GM12878 (cell line): ENCODE results near the gene TUBB1.

Source experiments
- BHLHE40 ChIP-seq, 2 experiments: fragments of 450-650 bp in 1 of 2; IDR thresholded peaks; 2 replicates each; pipeline ENCODE4 v1.6.1; 2011 to 2017; ENCODE audit warnings: low read depth in 2 of 2, borderline replicate concordance in 1 of 2, improper control_type of control experiment in 1 of 2, low read length in 1 of 2, mild to moderate bottlenecking in 1 of 2
- BRCA1 ChIP-seq: IDR thresholded peaks from 2 replicates; pipeline ENCODE4 v1.6.1; 2011; ENCODE audit warnings: low read depth, low read length, improper control_type of control experiment
- CREB1 ChIP-seq: IDR thresholded peaks from 2 replicates; pipeline ENCODE4 v1.6.1; 2012; ENCODE audit warnings: low read depth, mild to moderate bottlenecking, inconsistent platforms
- EGR1 ChIP-seq, 2 experiments: IDR thresholded peaks; 1 replicate in 1 of 2; 2 replicates in 1 of 2; pipeline ENCODE4 v1.6.1; 2011 to 2012; ENCODE audit warnings: low read depth in 2 of 2, low read length in 2 of 2, borderline replicate concordance in 1 of 2, mild to moderate bottlenecking in 1 of 2, moderate library complexity in 1 of 2
- HDAC6 ChIP-seq: fragments of 200-600 bp; sonication (generic); IDR thresholded peaks from one replicate; pipeline ENCODE4 v1.8.0; 2017; ENCODE audit warnings: antibody characterized with exemption; ENCODE audit not compliant: unreplicated experiment
- POLR2A ChIP-seq: IDR thresholded peaks from 2 replicates; pipeline ENCODE4 v1.6.1; 2011; ENCODE audit warnings: low read depth, mild to moderate bottlenecking, low read length
- STAT3 ChIP-seq: IDR thresholded peaks from 2 replicates; pipeline ENCODE4 v1.6.1; 2011; ENCODE audit warnings: low read depth, low read length, improper control_type of control experiment
- TF ChIP-seq, protein P1 (sequence below), 3 experiments: IDR thresholded peaks in 2 of 3; conservative IDR thresholded peaks in 1 of 3; 2 replicates each; pipeline ENCODE4 v1.5.1; 2011; ENCODE audit warnings: low read depth in 3 of 3, low read length in 3 of 3, mild to moderate bottlenecking in 3 of 3, control low read depth in 2 of 3, moderate library complexity in 2 of 3, inconsistent platforms in 1 of 3, mixed read lengths in 1 of 3; ENCODE audit not compliant: control insufficient read depth in 2 of 3, insufficient read depth in 1 of 3; ENCODE audit errors: extremely low read depth in 1 of 3
- TF ChIP-seq, protein P2 (sequence below): IDR thresholded peaks from 2 replicates; pipeline ENCODE4 v1.6.1; 2011; ENCODE audit warnings: low read depth, low read length, improper control_type of control experiment, borderline replicate concordance
- TF ChIP-seq, protein P3 (sequence below): IDR thresholded peaks from 2 replicates; pipeline ENCODE4 v1.6.1; 2012; ENCODE audit warnings: low read depth, low read length, improper control_type of control experiment
- TF ChIP-seq, protein P4 (sequence below): fragments of 150-350 bp; IDR thresholded peaks from 2 replicates; pipeline ENCODE4 v1.6.1; 2016; ENCODE audit warnings: low read depth, low read length
- TF ChIP-seq, protein P5 (sequence below): IDR thresholded peaks from 2 replicates; pipeline ENCODE4 v1.6.1; 2011; ENCODE audit warnings: mild to moderate bottlenecking, low read depth, low read length, moderate library complexity; ENCODE audit not compliant: insufficient replicate concordance
- TF ChIP-seq, protein P6 (sequence below): IDR thresholded peaks from 2 replicates; pipeline ENCODE4 v1.6.1; 2012; ENCODE audit warnings: mild to moderate bottlenecking, low read depth, low read length

GRCh38 chr20:58995461-58996225 lies 23.6 kb upstream of the TUBB1 start:
- TF ChIP-seq, protein P1, sequence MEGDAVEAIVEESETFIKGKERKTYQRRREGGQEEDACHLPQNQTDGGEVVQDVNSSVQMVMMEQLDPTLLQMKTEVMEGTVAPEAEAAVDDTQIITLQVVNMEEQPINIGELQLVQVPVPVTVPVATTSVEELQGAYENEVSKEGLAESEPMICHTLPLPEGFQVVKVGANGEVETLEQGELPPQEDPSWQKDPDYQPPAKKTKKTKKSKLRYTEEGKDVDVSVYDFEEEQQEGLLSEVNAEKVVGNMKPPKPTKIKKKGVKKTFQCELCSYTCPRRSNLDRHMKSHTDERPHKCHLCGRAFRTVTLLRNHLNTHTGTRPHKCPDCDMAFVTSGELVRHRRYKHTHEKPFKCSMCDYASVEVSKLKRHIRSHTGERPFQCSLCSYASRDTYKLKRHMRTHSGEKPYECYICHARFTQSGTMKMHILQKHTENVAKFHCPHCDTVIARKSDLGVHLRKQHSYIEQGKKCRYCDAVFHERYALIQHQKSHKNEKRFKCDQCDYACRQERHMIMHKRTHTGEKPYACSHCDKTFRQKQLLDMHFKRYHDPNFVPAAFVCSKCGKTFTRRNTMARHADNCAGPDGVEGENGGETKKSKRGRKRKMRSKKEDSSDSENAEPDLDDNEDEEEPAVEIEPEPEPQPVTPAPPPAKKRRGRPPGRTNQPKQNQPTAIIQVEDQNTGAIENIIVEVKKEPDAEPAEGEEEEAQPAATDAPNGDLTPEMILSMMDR (IDR thresholded peaks at IDR 0.05 in 2 of 3, conservative IDR thresholded peaks at IDR 0.05 in 1 of 3; ENCODE audit: control insufficient read depth in 2 of 3, extremely low read depth in 1 of 3, insufficient read depth in 1 of 3, low read depth in 3 of 3, low read length in 3 of 3) = no peak
- TF ChIP-seq, protein P2, sequence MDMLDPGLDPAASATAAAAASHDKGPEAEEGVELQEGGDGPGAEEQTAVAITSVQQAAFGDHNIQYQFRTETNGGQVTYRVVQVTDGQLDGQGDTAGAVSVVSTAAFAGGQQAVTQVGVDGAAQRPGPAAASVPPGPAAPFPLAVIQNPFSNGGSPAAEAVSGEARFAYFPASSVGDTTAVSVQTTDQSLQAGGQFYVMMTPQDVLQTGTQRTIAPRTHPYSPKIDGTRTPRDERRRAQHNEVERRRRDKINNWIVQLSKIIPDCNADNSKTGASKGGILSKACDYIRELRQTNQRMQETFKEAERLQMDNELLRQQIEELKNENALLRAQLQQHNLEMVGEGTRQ = no peak
- TF ChIP-seq, protein P3, sequence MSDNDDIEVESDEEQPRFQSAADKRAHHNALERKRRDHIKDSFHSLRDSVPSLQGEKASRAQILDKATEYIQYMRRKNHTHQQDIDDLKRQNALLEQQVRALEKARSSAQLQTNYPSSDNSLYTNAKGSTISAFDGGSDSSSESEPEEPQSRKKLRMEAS = no peak
- TF ChIP-seq HDAC6 (no peak), POLR2A (peak; percentile 65), BRCA1 (no peak), BHLHE40 (IDR thresholded peaks at IDR 0.05; ENCODE audit: borderline replicate concordance in 1 of 2, low read depth in 2 of 2, low read length in 1 of 2) (no peak), EGR1 (IDR thresholded peaks at IDR 0.05; ENCODE audit: borderline replicate concordance in 1 of 2, low read depth in 2 of 2, low read length in 2 of 2) (no peak), CREB1 (no peak), STAT3 (no peak)
- TF ChIP-seq, protein P4, sequence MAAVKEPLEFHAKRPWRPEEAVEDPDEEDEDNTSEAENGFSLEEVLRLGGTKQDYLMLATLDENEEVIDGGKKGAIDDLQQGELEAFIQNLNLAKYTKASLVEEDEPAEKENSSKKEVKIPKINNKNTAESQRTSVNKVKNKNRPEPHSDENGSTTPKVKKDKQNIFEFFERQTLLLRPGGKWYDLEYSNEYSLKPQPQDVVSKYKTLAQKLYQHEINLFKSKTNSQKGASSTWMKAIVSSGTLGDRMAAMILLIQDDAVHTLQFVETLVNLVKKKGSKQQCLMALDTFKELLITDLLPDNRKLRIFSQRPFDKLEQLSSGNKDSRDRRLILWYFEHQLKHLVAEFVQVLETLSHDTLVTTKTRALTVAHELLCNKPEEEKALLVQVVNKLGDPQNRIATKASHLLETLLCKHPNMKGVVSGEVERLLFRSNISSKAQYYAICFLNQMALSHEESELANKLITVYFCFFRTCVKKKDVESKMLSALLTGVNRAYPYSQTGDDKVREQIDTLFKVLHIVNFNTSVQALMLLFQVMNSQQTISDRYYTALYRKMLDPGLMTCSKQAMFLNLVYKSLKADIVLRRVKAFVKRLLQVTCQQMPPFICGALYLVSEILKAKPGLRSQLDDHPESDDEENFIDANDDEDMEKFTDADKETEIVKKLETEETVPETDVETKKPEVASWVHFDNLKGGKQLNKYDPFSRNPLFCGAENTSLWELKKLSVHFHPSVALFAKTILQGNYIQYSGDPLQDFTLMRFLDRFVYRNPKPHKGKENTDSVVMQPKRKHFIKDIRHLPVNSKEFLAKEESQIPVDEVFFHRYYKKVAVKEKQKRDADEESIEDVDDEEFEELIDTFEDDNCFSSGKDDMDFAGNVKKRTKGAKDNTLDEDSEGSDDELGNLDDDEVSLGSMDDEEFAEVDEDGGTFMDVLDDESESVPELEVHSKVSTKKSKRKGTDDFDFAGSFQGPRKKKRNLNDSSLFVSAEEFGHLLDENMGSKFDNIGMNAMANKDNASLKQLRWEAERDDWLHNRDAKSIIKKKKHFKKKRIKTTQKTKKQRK = no peak
- TF ChIP-seq, protein P5, sequence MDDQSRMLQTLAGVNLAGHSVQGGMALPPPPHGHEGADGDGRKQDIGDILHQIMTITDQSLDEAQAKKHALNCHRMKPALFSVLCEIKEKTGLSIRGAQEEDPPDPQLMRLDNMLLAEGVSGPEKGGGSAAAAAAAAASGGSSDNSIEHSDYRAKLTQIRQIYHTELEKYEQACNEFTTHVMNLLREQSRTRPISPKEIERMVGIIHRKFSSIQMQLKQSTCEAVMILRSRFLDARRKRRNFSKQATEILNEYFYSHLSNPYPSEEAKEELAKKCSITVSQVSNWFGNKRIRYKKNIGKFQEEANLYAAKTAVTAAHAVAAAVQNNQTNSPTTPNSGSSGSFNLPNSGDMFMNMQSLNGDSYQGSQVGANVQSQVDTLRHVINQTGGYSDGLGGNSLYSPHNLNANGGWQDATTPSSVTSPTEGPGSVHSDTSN = no peak
- TF ChIP-seq, protein P6, sequence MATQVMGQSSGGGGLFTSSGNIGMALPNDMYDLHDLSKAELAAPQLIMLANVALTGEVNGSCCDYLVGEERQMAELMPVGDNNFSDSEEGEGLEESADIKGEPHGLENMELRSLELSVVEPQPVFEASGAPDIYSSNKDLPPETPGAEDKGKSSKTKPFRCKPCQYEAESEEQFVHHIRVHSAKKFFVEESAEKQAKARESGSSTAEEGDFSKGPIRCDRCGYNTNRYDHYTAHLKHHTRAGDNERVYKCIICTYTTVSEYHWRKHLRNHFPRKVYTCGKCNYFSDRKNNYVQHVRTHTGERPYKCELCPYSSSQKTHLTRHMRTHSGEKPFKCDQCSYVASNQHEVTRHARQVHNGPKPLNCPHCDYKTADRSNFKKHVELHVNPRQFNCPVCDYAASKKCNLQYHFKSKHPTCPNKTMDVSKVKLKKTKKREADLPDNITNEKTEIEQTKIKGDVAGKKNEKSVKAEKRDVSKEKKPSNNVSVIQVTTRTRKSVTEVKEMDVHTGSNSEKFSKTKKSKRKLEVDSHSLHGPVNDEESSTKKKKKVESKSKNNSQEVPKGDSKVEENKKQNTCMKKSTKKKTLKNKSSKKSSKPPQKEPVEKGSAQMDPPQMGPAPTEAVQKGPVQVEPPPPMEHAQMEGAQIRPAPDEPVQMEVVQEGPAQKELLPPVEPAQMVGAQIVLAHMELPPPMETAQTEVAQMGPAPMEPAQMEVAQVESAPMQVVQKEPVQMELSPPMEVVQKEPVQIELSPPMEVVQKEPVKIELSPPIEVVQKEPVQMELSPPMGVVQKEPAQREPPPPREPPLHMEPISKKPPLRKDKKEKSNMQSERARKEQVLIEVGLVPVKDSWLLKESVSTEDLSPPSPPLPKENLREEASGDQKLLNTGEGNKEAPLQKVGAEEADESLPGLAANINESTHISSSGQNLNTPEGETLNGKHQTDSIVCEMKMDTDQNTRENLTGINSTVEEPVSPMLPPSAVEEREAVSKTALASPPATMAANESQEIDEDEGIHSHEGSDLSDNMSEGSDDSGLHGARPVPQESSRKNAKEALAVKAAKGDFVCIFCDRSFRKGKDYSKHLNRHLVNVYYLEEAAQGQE = no peak
